Heart left ventricle (tissue), 16 donors: Measurements from ENCODE around the gene GRIA3. TPM values are rescaled to one million over a fixed set of nuclear protein-coding genes. Genes with fewer than 3 reads are reported as not detected.
A peak's percentile ranks its signal among the peaks of the same experiment; 100 is the strongest.

ENCODE experiments used
- ATAC-seq, 4 donors: fragments of 200-7000 bp; cut with Tn5 transposase; one replicate each; pipeline ENCODE4 v1.9.1; 2020 to 2022; ENCODE audit warnings: moderate library complexity in 4 of 4, mild to moderate bottlenecking in 3 of 4, moderate number of reproducible peaks in 1 of 4
- DNase-seq, 5 donors: peaks; one replicate each; pipeline ENCODE4 v3.0.0-alpha.2; 2020
- H3K27ac ChIP-seq, 12 donors: fragments of 200-600 bp; sonication (generic) in 4 of 12; one replicate each; pipeline versions ENCODE4 v1.5.0 to v1.8.0; 2016 to 2022; ENCODE audit warnings: mild to moderate bottlenecking in 2 of 12
- H3K27me3 ChIP-seq, 9 donors: fragments of 200-600 bp; sonication (generic) in 2 of 9; one replicate each; pipeline versions ENCODE4 v1.5.1 to v1.8.0; 2016 to 2022; ENCODE audit warnings: mild to moderate bottlenecking in 3 of 9
- H3K36me3 ChIP-seq, 9 donors: fragments of 200-600 bp; sonication (generic) in 2 of 9; one replicate each; pipeline versions ENCODE4 v1.5.0 to v1.8.0; 2018 to 2022; ENCODE audit warnings: mild to moderate bottlenecking in 2 of 9
- H3K4me1 ChIP-seq, 12 donors: fragments of 200-600 bp; sonication (generic) in 4 of 12; one replicate each; pipeline versions ENCODE4 v1.5.0 to v1.8.0; 2016 to 2022; ENCODE audit warnings: mild to moderate bottlenecking in 3 of 12
- H3K4me3 ChIP-seq, 12 donors: fragments of 200-600 bp; sonication (generic) in 4 of 12; one replicate each; pipeline versions ENCODE4 v1.5.0 to v1.8.0; 2017 to 2022; ENCODE audit warnings: mild to moderate bottlenecking in 9 of 12, moderate library complexity in 4 of 12
- H3K9me3 ChIP-seq, 12 donors: fragments of 200-600 bp; sonication (generic) in 4 of 12; one replicate each; pipeline versions ENCODE4 v1.5.0 to v1.8.0; 2016 to 2022; ENCODE audit warnings: mild to moderate bottlenecking in 1 of 12
- POLR2A ChIP-seq, 2 donors: fragments of 450-650 bp; IDR thresholded peaks; one replicate each; pipeline ENCODE4 v1.6.1; 2017; ENCODE audit warnings: antibody characterized with exemption in 2 of 2, mild to moderate bottlenecking in 2 of 2, moderate library complexity in 2 of 2
- WGBS, 4 donors: extraction: QIAGEN DNeasy Blood & Tissue Kit in 2 of 4; methylation state at CpG; one replicate each; pipeline versions ENCODE4 v1.1.5 to v1.1.7; 2013 to 2018; 5-methylcytosine and 5-hydroxymethylcytosine counted together
- intact Hi-C, 10 donors: fragments of 100-400 bp; cut with DNase I; formaldehyde crosslinking; loops; one replicate each; pipeline versions ENCODE4 v1.11.1 to v1.14.2; 2022
- polyA plus RNA-seq, 2 donors: library from polyadenylated mRNA; stranded (reverse); fragments of 200-250 nt; gene quantifications; one replicate each; pipeline ENCODE4 v1.2.3, GENCODE V29; 2013
- total RNA-seq, 9 donors: library from RNA; depleted of rRNA in 2 of 9; stranded (reverse); fragments of >200 nt in 2 of 9; fragmentation: NEBNext Ultra II Directional in 3 of 9; extraction: Animal tissue kit (Norgen Biotek cat#: 25700) in 3 of 9; gene quantifications; one replicate each; pipeline versions ENCODE4 v1.1.0 to v1.2.4, GENCODE V29; 2016 to 2023
- TF ChIP-seq, protein P1 (sequence below), 12 donors: fragments of 200-600 bp; sonication (generic) in 4 of 12; IDR thresholded peaks; one replicate each; pipeline versions ENCODE4 v1.5.0 to v1.8.0; 2018 to 2022; ENCODE audit warnings: antibody characterized with exemption in 12 of 12, mild to moderate bottlenecking in 5 of 12
- donor health status: ischemic (EF 13 %, LVEDD 7.1; RV severe dilation, severe dysfunction).
- donor health status: healthy with polysubstance abuse.
- donor health status: DM: no; HTN: yes; CAD: no.
- donor health status: DM: no; HTN: no; CAD: no.
- donor health status: ischemic (EF 25% LVEDD 6.9; RV normal size, moderate dysfunction).
- donor health status: ischemic (EF 25% LVEDD 5.7; RV mildly dilated, moderate dysfunction).
- donor health status: healthy.
- donor health status: DM: yes; HTN: yes; CAD: no.
- donor health status: ischemic (EF 35%, LVEDD 5.7; RV mildly dilated, moderate dysfunction).
- donor health status: nonischemic (EF 11% LVEDD 7.7; RV severe dilation, severe dysfunction).
- donor health status: DM: yes; HTN: yes; CAD: no.
- donor health status: PGD.
- donor health status: ischemic (EF 29% LVEDD 5.4; RV normal size, mild dysfunction).
- donor health status: nonischemic (EF 23%, LVEDD 6.1; RV moderate dilation, normal function).

Gene GRIA3
- total and polyA plus RNA-seq, 11 donors: 0.07 to 12.9 (median 1.00) TPM

DNA sequence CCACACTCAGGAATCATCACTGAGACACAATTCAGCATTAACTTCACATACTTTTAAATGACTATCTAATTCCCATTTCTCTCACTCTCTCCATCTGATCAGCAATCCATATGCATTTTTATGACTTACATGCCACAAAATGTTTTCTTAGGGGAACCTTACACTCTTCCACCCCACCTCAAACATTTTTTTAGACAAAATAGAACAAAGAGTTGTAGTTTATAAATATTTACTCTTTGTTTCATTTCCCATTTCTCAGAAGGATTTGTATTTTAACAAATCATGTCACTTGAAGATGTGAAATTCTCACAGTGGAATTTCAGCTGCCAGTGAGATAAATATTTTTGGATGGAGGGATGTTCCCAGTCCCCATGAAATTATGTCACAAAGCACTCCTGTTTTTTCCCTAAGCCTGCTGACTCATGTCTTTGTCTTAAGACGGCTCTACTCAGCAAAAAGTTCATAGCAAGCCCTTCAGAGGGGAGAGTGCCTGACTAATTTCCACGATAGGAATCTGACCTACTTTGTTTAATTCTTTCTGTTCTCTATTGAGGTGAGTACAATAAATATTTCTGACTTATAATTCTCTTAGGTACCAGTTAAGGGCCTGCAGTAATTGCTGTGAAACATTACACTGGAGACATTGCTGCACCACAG lies 291.1 kb downstream of the GRIA3 start:
- intact Hi-C loops: no loop called here
- no peak for DNase-seq
- no peak for TF ChIP-seq POLR2A (IDR thresholded peaks at IDR 0.05)
- TF ChIP-seq, protein P1, sequence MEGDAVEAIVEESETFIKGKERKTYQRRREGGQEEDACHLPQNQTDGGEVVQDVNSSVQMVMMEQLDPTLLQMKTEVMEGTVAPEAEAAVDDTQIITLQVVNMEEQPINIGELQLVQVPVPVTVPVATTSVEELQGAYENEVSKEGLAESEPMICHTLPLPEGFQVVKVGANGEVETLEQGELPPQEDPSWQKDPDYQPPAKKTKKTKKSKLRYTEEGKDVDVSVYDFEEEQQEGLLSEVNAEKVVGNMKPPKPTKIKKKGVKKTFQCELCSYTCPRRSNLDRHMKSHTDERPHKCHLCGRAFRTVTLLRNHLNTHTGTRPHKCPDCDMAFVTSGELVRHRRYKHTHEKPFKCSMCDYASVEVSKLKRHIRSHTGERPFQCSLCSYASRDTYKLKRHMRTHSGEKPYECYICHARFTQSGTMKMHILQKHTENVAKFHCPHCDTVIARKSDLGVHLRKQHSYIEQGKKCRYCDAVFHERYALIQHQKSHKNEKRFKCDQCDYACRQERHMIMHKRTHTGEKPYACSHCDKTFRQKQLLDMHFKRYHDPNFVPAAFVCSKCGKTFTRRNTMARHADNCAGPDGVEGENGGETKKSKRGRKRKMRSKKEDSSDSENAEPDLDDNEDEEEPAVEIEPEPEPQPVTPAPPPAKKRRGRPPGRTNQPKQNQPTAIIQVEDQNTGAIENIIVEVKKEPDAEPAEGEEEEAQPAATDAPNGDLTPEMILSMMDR (IDR thresholded peaks at IDR 0.05): no peak
- no peaks in the 10 kb centered on the region for H3K36me3 ChIP-seq
- no peak overlapping the region for H3K27ac ChIP-seq
- WGBS, 4 donors: 36 to 66% (median 53%) methylated on average over 2 of the region's 2 CpGs
- H3K4me3 ChIP-seq: no peak overlapping the region
- H3K27me3 ChIP-seq: no peaks in the 10 kb centered on the region
- no peaks in the 10 kb centered on the region for H3K9me3 ChIP-seq
- H3K4me1 ChIP-seq: no peaks in the 10 kb centered on the region
- ATAC-seq: no peak

DNA sequence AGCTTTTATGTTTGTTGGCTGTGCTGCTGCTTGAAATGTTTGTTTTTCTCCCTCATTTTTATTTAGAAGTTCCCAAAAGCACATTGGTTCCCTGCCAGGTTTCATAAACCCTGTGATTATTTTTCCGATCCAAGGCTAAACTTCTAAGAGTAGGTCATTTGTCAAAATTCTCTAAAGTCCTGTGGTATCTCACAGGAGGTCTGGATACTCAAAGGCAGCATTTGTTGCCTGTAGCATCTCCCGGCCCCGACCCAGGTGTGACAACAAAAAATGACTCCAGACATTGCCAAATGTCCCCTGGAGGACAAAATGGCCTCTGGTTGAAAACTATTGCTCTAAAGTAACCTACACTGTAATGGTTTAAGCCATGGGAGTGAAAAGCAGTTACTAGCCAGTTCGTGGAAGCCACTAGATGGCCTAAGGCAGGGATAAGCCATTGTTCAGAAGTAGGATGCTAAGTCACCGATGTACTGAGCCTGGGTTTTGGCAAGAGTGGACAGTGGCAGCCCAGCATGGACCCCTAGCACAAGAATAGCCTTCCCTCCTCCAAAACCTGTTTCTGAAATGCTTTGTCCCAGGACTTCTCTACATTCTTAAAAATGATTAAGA lies 292.6 kb downstream of the GRIA3 start:
- Histone ChIP-seq H3K4me3 (no peak overlapping the region), H3K36me3 (no peaks in the 10 kb centered on the region), H3K4me1 (peaks cover 0 to 4% (median 0%) of the 10 kb centered on the region in 12 donors), H3K9me3 (no peaks in the 10 kb centered on the region), H3K27me3 (no peaks in the 10 kb centered on the region), H3K27ac (peak overlapping the region in 1 of 12 donors; percentile 6)
- no peak for ATAC-seq
- intact Hi-C loops: no loop called here
- TF ChIP-seq POLR2A (IDR thresholded peaks at IDR 0.05): no peak
- TF ChIP-seq, protein P1 (IDR thresholded peaks at IDR 0.05): no peak
- DNase-seq: no peak
- WGBS, 4 donors: 51 to 76% (median 58%) methylated on average over 5 of the region's 5 CpGs

DNA sequence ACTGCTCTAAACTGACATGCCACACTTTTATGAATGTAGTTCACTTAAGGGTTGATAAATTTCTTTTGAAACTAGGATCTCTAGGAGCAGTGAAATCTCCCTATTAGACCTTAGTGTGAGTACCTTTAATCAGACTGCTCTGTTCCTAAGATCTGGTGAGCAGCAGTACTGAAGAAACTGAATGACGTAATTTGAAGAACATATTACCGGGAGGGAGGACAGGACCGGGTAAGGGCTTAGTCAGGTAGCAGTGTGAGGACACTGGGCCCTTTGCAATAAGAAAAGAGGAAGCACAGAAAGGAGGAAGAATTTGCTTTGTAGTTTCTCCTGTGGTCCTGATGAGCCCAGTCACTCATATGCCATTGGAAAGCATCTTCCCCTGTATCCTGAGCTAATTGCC lies 293.6 kb downstream of the GRIA3 start:
- no peak for ATAC-seq

More for the DNA sequence above, 293.6 kb downstream of the GRIA3 start:
- H3K27me3 ChIP-seq: no peaks in the 10 kb centered on the region
- peaks cover 0 to 6% (median 0%) of the 10 kb centered on the region in 12 donors for H3K4me1 ChIP-seq
- H3K27ac ChIP-seq: no peak overlapping the region
- 65 to 96% (median 87%) methylated on average over 3 of the region's 3 CpGs for WGBS, 4 donors
- TF ChIP-seq, protein P1 (IDR thresholded peaks at IDR 0.05): no peak
- TF ChIP-seq POLR2A (IDR thresholded peaks at IDR 0.05): no peak
- no peaks in the 10 kb centered on the region for H3K9me3 ChIP-seq
- no peak for DNase-seq
- no peaks in the 10 kb centered on the region for H3K36me3 ChIP-seq
- intact Hi-C loops: no loop called here
- H3K4me3 ChIP-seq: no peak overlapping the region
